ENCODE measurements around the gene TRIM71.
"Not testable (repeated sequence)": the region's sequence is repeated elsewhere in the genome, so short reads cannot be mapped to it uniquely, and the experiment has no call there.

The TRIM71 gene

DNA sequence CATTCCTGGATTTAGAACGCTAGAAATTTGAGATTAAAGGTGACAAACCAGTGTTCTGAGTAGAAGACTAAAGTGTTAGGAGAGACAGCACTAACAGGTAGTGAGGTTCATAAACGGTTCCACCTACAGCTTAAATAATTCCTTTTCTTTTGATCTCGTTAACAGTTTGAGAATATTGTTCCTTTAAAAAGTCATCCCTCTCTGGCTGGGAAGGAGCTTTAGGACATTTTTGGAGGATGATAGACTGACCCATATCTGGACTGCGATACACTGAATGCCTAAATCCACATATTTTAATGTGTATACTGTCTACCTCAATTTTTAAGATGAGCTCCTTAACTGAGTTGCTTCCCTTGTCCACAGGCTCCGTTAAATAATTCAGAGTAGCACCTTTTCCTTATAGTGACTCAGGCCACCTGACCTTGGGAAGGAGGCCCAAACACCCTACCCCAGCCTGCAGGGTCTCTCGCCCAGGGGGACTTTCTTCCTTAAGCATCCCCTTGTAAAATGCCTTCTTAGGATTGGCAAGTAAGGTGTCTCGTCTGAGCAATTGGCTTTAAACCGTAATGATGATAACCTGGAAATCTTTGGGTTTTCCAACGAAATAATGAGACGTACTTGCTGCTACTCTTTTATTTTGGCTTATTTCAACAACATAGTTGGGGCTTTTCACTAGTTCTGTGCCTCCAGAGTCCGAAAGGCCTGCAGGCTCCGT, 3.3 kb downstream of the TRIM71 start:
- no peak overlapping the region for H3K27ac ChIP-seq (ENCODE audit: low read depth, low read length)
- no peak overlapping the region for H3K4me3 ChIP-seq (ENCODE audit: low read depth in 1 of 2, low read length in 2 of 2)
- H3K27me3 ChIP-seq (ENCODE audit: control insufficient read depth in 1 of 2, insufficient read depth in 2 of 2, low read length in 2 of 2) = peaks cover 38 to 53% of the 10 kb centered on the region in 2 donors

DNA sequence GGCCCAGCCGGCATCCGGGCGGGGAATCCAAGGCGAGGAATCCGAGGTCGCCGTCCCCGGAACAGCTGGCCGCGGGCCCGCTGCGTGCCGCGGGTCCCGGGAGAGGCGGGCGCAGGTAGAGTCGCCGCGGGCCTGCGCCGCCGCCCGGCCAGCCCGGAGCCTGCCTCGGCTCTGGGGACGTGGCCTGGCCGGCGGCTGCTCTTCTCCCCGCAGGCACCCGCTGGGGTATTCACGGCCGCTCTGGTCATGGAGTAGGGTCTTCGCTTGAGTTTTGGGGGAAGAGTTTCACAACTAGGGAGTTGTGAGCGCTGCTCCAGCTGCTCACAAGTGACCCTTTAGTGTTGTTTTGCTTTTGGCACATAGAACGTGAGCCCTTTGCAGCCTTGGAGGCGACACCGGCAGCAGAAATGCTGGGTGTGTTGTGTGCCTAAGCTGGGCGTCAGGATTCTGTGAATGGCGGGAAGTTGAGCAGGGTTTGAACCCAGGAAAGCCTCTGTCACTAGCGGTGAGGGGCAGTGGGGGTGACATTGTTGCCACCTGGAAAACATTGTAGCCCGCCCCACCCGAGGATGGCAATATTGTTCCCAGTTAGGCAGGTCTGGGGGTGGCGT, 4.0 kb downstream of the TRIM71 start:
- peaks cover 38 to 50% of the 10 kb centered on the region in 2 donors for H3K27me3 ChIP-seq (ENCODE audit: control insufficient read depth in 1 of 2, insufficient read depth in 2 of 2, low read length in 2 of 2)
- H3K4me3 ChIP-seq (ENCODE audit: low read depth in 1 of 2, low read length in 2 of 2) = no peak overlapping the region
- H3K27ac ChIP-seq (ENCODE audit: low read depth, low read length) = no peak overlapping the region

More for the DNA sequence above, 3.3 kb downstream of the TRIM71 start:
- H3K36me3 ChIP-seq (ENCODE audit: insufficient read depth, low read length) = no peaks in the 10 kb centered on the region
- no peaks in the 10 kb centered on the region for H3K9me3 ChIP-seq (ENCODE audit: low read length)
- no peak overlapping the region for H3K9ac ChIP-seq (ENCODE audit: low read length)
- H3K4me1 ChIP-seq (ENCODE audit: insufficient read depth, low read length) = peaks cover 6% of the 10 kb centered on the region

DNA sequence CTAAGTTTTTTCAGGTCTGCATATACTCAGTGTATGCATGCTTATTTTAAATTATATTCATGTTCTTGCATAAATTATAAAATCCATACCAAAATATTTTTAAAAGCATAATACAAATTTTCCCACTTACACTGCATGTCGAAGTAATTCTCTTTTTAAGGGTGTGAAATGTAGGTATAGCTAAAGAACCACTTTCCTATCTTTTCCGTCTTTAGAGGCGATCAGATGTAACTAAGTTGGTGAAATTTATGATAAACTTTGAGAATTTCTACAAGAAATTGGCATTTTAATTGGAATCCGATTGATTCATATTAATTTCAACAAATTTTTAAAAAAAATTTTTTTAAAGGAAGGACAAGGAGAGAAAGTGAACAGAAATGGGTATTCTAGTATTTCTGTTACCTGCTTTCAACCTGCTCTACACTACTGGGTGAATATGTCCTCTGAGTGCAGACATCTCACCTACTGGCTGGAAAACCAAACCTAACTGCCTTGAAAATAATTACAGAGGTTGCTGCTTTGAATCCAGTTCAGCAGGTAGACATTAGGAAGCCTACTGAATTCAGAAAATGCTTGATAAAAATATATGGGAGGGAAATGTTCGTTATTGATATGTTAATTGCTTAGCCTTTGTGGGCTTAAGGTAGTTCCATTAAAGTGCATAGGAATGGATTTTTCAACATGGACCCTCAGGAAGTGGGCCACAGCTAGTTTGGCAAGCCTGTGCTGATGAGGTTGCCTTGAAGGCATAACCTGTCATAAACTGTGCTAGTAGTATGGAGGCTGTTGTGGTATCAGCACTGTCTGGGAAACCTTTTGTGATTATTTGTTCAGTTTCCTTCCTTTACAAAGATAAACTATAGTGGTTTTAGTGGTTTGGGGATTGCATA, 5.1 kb downstream of the TRIM71 start:
- Histone ChIP-seq H3K27ac (ENCODE audit: low read depth, low read length) (no peak overlapping the region), H3K27me3 (ENCODE audit: control insufficient read depth in 1 of 2, insufficient read depth in 2 of 2, low read length in 2 of 2) (peaks cover 38 to 39% of the 10 kb centered on the region in 2 donors), H3K36me3 (ENCODE audit: insufficient read depth, low read length) (no peaks in the 10 kb centered on the region), H3K4me1 (ENCODE audit: insufficient read depth, low read length) (no peaks in the 10 kb centered on the region), H3K9ac (ENCODE audit: low read length) (no peak overlapping the region), H3K4me3 (ENCODE audit: low read depth in 1 of 2, low read length in 2 of 2) (no peak overlapping the region), H3K9me3 (ENCODE audit: low read length) (no peaks in the 10 kb centered on the region)

More for the DNA sequence above, 4.0 kb downstream of the TRIM71 start:
- no peaks in the 10 kb centered on the region for H3K9me3 ChIP-seq (ENCODE audit: low read length)
- H3K9ac ChIP-seq (ENCODE audit: low read length) = no peak overlapping the region
- H3K4me1 ChIP-seq (ENCODE audit: insufficient read depth, low read length) = peaks cover 6% of the 10 kb centered on the region
- H3K36me3 ChIP-seq (ENCODE audit: insufficient read depth, low read length) = no peaks in the 10 kb centered on the region

DNA sequence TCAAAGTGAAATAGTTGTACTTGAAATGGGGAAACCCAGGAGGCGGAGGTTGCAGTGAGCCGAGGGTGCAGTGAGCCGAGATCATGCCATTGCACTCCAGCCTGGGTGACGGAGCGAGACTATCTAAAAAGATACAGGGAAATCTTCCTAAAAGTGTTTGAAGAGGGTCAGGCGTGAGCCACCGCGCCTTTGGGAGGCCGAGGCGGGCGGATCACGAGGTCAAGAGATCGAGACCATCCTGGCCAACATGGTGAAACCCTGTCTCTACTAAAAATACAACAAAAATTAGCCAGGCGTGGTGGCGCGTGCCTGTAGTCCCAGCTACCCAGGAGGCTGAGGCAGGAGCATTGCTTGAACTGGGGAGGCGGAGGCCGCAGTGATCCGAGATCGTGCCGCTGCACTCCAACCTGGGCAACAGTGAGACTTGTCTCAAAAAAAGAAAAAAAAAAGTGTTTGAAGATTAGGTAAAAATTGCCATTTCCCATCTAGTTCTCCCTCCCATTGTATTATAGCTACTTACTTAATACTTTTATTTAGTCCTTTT, 5.9 kb downstream of the TRIM71 start:
- not testable (repeated sequence) for H3K9me3 ChIP-seq (ENCODE audit: low read length); H3K9ac ChIP-seq (ENCODE audit: low read length); H3K27ac ChIP-seq (ENCODE audit: low read depth, low read length); H3K36me3 ChIP-seq (ENCODE audit: insufficient read depth, low read length); H3K4me1 ChIP-seq (ENCODE audit: insufficient read depth, low read length); H3K4me3 ChIP-seq (ENCODE audit: low read depth in 1 of 2, low read length in 2 of 2)
- peaks cover 36% of the 10 kb centered on the region in 2 donors for H3K27me3 ChIP-seq (ENCODE audit: control insufficient read depth in 1 of 2, insufficient read depth in 2 of 2, low read length in 2 of 2)

DNA sequence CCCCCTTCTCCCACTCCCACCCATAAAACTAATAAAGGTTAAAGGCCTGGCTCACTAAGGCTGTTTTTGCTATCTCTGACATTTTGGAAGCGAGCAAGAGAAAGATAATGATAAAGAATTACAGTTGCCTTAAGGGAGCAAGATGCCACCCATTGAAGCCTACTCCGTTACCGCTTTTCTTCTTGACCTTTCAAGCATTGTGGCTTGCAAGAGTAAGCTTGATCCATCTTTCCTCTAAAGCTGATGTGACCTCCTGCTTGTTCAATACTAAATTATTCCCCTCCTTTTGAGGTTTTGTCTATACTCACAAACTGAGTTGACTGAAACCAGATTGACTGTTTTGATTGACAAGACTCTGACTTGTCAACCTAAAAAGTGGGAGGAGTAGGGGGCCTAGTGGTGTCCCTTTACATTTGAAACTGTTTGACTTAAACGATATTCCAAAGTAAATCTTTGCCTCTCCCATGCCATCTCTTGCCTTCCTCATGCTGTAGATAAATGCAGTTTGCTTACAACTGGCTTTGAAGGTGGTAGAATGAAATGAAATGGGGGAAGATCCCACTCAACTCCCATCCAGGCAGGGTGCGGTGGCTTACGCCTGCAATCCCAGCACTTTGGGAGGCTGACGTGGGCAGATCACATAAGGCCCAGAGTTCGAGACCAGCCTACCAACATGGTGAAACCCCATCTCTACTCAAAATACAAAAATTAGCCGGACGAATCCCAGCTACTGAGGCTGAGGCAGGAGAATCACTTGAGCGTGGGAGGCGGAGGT, 8.0 kb downstream of the TRIM71 start:
- H3K27me3 ChIP-seq (ENCODE audit: control insufficient read depth in 1 of 2, insufficient read depth in 2 of 2, low read length in 2 of 2) = peaks cover 15% of the 10 kb centered on the region in 2 donors
- no peak overlapping the region for H3K27ac ChIP-seq (ENCODE audit: low read depth, low read length)
- no peak overlapping the region for H3K9ac ChIP-seq (ENCODE audit: low read length)
- no peaks in the 10 kb centered on the region for H3K9me3 ChIP-seq (ENCODE audit: low read length)
- no peaks in the 10 kb centered on the region for H3K4me1 ChIP-seq (ENCODE audit: insufficient read depth, low read length)
- H3K36me3 ChIP-seq (ENCODE audit: insufficient read depth, low read length) = no peaks in the 10 kb centered on the region
- H3K4me3 ChIP-seq (ENCODE audit: low read depth in 1 of 2, low read length in 2 of 2) = no peak overlapping the region

DNA sequence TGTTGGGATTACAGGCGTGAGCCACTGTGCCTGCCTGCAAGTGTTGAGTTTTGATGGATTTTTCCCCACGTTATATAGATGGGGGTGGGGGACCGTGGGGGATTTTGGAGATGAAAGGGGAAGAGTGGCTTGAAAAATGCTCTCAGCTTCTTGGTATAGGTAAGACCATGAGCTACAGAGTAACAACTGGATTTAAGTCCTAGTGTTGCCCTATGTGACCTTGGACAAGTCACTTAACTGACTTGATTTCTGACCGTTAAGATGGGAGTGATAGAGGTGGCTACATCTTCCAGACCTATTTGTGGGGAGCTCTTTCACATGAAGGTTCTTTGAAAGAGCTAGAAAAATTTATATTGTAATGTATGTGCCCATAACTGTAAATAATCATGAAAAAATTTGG, 13.3 kb downstream of the TRIM71 start:
- H3K36me3 ChIP-seq (ENCODE audit: insufficient read depth, low read length) = no peaks in the 10 kb centered on the region
- H3K4me1 ChIP-seq (ENCODE audit: insufficient read depth, low read length) = no peaks in the 10 kb centered on the region
- H3K9me3 ChIP-seq (ENCODE audit: low read length) = no peaks in the 10 kb centered on the region
- no peak overlapping the region for H3K4me3 ChIP-seq (ENCODE audit: low read depth in 1 of 2, low read length in 2 of 2)
- H3K27me3 ChIP-seq (ENCODE audit: control insufficient read depth in 1 of 2, insufficient read depth in 2 of 2, low read length in 2 of 2) = no peaks in the 10 kb centered on the region
- no peak overlapping the region for H3K9ac ChIP-seq (ENCODE audit: low read length)
- no peak overlapping the region for H3K27ac ChIP-seq (ENCODE audit: low read depth, low read length)

DNA sequence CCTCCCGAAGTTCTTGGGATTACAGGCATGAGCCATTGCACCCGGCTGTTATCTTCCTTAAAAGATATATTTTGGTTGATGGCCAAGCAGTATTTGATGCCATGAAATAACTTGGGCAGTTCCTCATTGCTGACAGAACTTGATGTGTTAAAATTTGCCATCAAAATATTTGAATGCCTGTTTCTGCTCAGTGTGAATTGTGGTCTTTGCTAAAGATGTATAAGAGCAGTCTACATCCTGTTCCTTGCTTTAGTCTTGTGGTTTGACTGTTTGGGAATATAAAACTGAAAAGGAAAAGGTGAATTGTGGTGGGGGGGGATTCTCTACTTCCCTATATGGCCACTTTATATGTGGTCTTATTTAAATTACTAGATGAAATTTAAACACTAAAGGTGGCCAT, 14.0 kb downstream of the TRIM71 start:
- H3K9ac ChIP-seq (ENCODE audit: low read length) = no peak overlapping the region

DNA sequence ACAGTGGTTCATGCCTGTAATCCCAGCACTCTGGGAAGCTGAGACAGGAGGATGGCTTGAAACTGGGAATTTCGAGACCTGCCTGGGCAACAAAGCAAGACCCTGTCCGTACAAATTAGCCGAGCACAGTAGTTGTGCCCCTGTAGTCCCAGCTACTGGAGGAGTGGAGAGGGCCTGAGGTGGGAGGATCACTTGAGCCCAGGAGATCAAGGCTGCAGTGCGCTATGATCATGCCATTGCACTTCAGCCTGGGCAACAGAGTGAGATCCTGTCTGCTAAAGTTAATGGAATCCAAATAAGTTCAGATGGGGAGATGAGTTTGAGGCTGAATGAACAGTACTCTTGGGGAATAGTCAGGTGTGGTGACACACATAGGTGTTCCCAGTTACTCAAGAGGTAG, 14.4 kb downstream of the TRIM71 start:
- Histone ChIP-seq H3K36me3 (ENCODE audit: insufficient read depth, low read length) (no peaks in the 10 kb centered on the region), H3K9ac (ENCODE audit: low read length) (no peak overlapping the region), H3K4me3 (ENCODE audit: low read depth in 1 of 2, low read length in 2 of 2) (no peak overlapping the region), H3K27me3 (ENCODE audit: control insufficient read depth in 1 of 2, insufficient read depth in 2 of 2, low read length in 2 of 2) (no peaks in the 10 kb centered on the region), H3K9me3 (ENCODE audit: low read length) (no peaks in the 10 kb centered on the region), H3K27ac (ENCODE audit: low read depth, low read length) (no peak overlapping the region), H3K4me1 (ENCODE audit: insufficient read depth, low read length) (no peaks in the 10 kb centered on the region)

More for the DNA sequence above, 14.0 kb downstream of the TRIM71 start:
- no peaks in the 10 kb centered on the region for H3K27me3 ChIP-seq (ENCODE audit: control insufficient read depth in 1 of 2, insufficient read depth in 2 of 2, low read length in 2 of 2)
- no peak overlapping the region for H3K4me3 ChIP-seq (ENCODE audit: low read depth in 1 of 2, low read length in 2 of 2)
- no peaks in the 10 kb centered on the region for H3K4me1 ChIP-seq (ENCODE audit: insufficient read depth, low read length)
- no peak overlapping the region for H3K27ac ChIP-seq (ENCODE audit: low read depth, low read length)
- no peaks in the 10 kb centered on the region for H3K9me3 ChIP-seq (ENCODE audit: low read length)
- no peaks in the 10 kb centered on the region for H3K36me3 ChIP-seq (ENCODE audit: insufficient read depth, low read length)

DNA sequence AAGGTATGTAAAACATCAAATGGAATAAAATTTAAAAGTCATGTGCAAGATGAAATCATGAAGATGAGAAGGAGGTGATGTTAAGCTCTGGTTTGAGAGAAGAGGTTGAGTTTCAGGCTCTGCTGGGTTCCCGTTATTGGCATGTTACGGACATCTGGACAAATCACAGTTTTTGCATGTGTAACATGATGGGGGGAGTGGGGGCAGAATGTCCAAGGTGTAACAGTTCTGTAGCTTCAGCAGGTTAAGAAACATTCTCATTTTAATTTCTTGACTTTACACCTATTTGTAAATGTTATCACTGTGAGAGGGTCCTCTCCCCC, 17.2 kb downstream of the TRIM71 start:
- no peaks in the 10 kb centered on the region for H3K27me3 ChIP-seq (ENCODE audit: control insufficient read depth in 1 of 2, insufficient read depth in 2 of 2, low read length in 2 of 2)
- H3K4me1 ChIP-seq (ENCODE audit: insufficient read depth, low read length) = no peaks in the 10 kb centered on the region
- H3K9ac ChIP-seq (ENCODE audit: low read length) = no peak overlapping the region
- no peaks in the 10 kb centered on the region for H3K9me3 ChIP-seq (ENCODE audit: low read length)
- H3K27ac ChIP-seq (ENCODE audit: low read depth, low read length) = no peak overlapping the region
- H3K36me3 ChIP-seq (ENCODE audit: insufficient read depth, low read length) = no peaks in the 10 kb centered on the region
- no peak overlapping the region for H3K4me3 ChIP-seq (ENCODE audit: low read depth in 1 of 2, low read length in 2 of 2)

DNA sequence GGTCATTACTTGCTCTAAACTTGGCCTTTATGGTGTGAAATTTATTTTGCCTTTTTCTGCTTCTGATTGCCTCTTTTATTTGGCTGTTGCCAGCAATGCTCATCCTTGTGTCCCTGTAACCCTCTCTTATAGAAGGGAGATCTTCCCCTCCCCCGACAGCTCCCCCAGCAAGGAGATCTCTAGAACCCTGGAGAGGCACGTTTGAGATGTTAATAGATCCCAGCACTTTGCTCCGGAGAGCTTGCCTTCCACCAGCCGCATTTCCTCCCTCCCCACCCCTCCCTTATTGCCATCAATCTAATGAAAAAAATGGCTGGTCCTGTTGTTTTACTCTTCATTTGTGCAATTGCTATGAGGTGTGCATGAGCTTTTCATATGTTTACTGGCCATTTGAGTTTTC, 18.2 kb downstream of the TRIM71 start:
- H3K9ac ChIP-seq (ENCODE audit: low read length) = no peak overlapping the region
- no peaks in the 10 kb centered on the region for H3K27me3 ChIP-seq (ENCODE audit: control insufficient read depth in 1 of 2, insufficient read depth in 2 of 2, low read length in 2 of 2)
- no peaks in the 10 kb centered on the region for H3K4me1 ChIP-seq (ENCODE audit: insufficient read depth, low read length)
- H3K4me3 ChIP-seq (ENCODE audit: low read depth in 1 of 2, low read length in 2 of 2) = no peak overlapping the region
- no peak overlapping the region for H3K27ac ChIP-seq (ENCODE audit: low read depth, low read length)
- H3K9me3 ChIP-seq (ENCODE audit: low read length) = no peaks in the 10 kb centered on the region
- H3K36me3 ChIP-seq (ENCODE audit: insufficient read depth, low read length) = no peaks in the 10 kb centered on the region

DNA sequence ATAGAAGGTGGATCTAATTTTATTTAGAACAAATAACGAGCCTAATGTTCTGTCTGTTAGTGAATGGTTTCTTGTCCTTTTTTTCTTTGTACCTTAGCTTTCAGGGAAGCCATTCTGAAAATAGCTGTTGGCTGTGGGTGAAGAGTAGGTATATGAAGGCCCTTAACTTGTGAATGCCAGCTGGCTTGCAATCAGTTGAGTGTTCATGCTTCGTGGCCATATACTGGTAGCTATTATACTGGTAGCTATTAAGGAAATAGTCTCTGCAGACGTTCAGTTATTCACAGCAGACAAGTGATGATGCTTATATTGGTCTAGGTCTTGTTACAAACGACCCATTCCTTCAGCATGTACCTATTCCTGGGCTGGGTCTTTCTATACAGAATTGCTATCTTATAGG, 18.8 kb downstream of the TRIM71 start:
- H3K9me3 ChIP-seq (ENCODE audit: low read length) = no peaks in the 10 kb centered on the region
- H3K27ac ChIP-seq (ENCODE audit: low read depth, low read length) = no peak overlapping the region
- H3K4me3 ChIP-seq (ENCODE audit: low read depth in 1 of 2, low read length in 2 of 2) = no peak overlapping the region
- no peaks in the 10 kb centered on the region for H3K36me3 ChIP-seq (ENCODE audit: insufficient read depth, low read length)
- H3K9ac ChIP-seq (ENCODE audit: low read length) = no peak overlapping the region
- H3K27me3 ChIP-seq (ENCODE audit: control insufficient read depth in 1 of 2, insufficient read depth in 2 of 2, low read length in 2 of 2) = no peaks in the 10 kb centered on the region
- H3K4me1 ChIP-seq (ENCODE audit: insufficient read depth, low read length) = no peaks in the 10 kb centered on the region

All from muscle layer of colon (tissue), 2 donors.